ENCODE data around the gene AANAT.
"Not testable (repeated sequence)": the region's sequence is repeated elsewhere in the genome, so short reads cannot be mapped to it uniquely, and the experiment has no call there.

AANAT gene

GRCh38 chr17:76508472-76509063, 41.2 kb downstream of the AANAT start:
- not testable (repeated sequence) for FAIRE-seq

- no peak for FAIRE-seq
These were observed 43.4 kb downstream of the AANAT start for GRCh38 chr17:76510831-76511244.

- FAIRE-seq = no peak
These were observed 44.4 kb downstream of the AANAT start for GRCh38 chr17:76511668-76512365.

GRCh38 chr17:76512366-76513305, 45.2 kb downstream of the AANAT start:
- FAIRE-seq = no peak

GRCh38 chr17:76513306-76513692, 45.9 kb downstream of the AANAT start:
- no peak for FAIRE-seq

GRCh38 chr17:76514355-76514754, 47.0 kb downstream of the AANAT start:
- FAIRE-seq = not testable (repeated sequence)

GRCh38 chr17:76515274-76515949, 48.0 kb downstream of the AANAT start:
- peak; percentile 45 for FAIRE-seq

GRCh38 chr17:76517638-76518038, 50.2 kb downstream of the AANAT start:
- FAIRE-seq = no peak

GRCh38 chr17:76519048-76519966, 51.9 kb downstream of the AANAT start:
- FAIRE-seq = no peak
